ENCODE results near the gene DMWD. TPM values are rescaled to one million over a fixed set of nuclear protein-coding genes. Genes with fewer than 3 reads are reported as not detected.

Gene DMWD
- total RNA-seq, 1 donor from 2014 or later = 31.2 TPM

DNA sequence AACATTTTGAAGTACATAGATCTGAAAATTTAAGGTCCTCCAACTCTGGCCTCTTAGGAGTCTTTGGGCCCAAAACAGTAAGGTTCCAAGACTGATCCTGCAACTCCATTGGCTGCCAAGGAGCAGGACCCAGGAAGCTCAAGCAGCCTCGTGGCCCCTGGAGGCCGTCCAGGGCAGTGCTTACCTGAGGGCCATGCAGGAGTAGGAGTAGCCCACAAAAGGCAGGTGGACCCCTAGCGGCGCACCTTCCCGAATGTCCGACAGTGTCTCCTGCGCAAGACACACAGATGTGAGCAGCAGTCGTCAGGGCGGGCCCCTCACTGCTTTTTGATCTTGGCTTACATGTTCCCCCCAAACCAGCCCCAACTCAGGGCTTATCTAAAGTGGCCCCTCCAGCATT is 17.9 kb downstream of the DMWD start:
- Histone ChIP-seq H3K9me3 (no peaks in the 10 kb centered on the region), H3K27ac (no peak overlapping the region), H3K36me3 (peaks cover 0 to 23% of the 10 kb centered on the region in 2 donors), H3K4me3 (no peak overlapping the region), H3K27me3 (no peaks in the 10 kb centered on the region), H3K4me1 (peaks cover 29% of the 10 kb centered on the region)
- DNase-seq (ENCODE audit: extremely low spot score in 2 of 2) = no peak
- TF ChIP-seq POLR2A (IDR thresholded peaks at IDR 0.05) (no peak), POLR2AphosphoS5 (IDR thresholded peaks at IDR 0.05; ENCODE audit: insufficient read depth in 1 of 2, low read depth in 1 of 2) (no peak)
- TF ChIP-seq, protein P1, sequence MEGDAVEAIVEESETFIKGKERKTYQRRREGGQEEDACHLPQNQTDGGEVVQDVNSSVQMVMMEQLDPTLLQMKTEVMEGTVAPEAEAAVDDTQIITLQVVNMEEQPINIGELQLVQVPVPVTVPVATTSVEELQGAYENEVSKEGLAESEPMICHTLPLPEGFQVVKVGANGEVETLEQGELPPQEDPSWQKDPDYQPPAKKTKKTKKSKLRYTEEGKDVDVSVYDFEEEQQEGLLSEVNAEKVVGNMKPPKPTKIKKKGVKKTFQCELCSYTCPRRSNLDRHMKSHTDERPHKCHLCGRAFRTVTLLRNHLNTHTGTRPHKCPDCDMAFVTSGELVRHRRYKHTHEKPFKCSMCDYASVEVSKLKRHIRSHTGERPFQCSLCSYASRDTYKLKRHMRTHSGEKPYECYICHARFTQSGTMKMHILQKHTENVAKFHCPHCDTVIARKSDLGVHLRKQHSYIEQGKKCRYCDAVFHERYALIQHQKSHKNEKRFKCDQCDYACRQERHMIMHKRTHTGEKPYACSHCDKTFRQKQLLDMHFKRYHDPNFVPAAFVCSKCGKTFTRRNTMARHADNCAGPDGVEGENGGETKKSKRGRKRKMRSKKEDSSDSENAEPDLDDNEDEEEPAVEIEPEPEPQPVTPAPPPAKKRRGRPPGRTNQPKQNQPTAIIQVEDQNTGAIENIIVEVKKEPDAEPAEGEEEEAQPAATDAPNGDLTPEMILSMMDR (IDR thresholded peaks at IDR 0.05) = no peak
- intact Hi-C loops (cut with DNase I) = no loop called here

DNA sequence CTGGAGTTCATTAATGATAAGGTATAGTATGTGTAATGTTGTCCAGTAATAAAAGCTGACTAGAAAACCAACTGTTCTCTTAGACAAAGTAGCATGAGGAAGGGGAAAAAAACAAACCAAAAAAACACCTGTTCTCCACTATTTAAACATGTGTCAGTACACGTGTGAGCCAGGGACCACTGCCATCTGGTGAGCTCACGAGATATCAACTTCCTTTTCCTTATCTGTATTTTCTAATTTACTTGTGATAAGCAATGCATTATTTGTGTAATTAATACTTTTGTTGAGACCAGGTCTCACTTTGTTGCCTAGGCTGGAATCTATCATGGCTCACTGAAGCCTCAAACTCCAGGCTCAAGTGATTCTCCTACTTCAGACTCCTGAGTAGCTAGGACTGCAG is 19.3 kb downstream of the DMWD start:
- Histone ChIP-seq H3K4me3 (no peak overlapping the region), H3K27ac (no peak overlapping the region), H3K36me3 (peaks cover 0 to 22% of the 10 kb centered on the region in 2 donors), H3K9me3 (no peaks in the 10 kb centered on the region), H3K4me1 (peaks cover 15% of the 10 kb centered on the region), H3K27me3 (no peaks in the 10 kb centered on the region)
- TF ChIP-seq POLR2AphosphoS5 (IDR thresholded peaks at IDR 0.05; ENCODE audit: insufficient read depth in 1 of 2, low read depth in 1 of 2) = no peak
- TF ChIP-seq, protein P1 (IDR thresholded peaks at IDR 0.05) = no peak
- no peak for TF ChIP-seq POLR2A (IDR thresholded peaks at IDR 0.05)
- DNase-seq (ENCODE audit: extremely low spot score in 2 of 2) = no peak
- intact Hi-C loops (cut with DNase I) = no loop called here

DNA sequence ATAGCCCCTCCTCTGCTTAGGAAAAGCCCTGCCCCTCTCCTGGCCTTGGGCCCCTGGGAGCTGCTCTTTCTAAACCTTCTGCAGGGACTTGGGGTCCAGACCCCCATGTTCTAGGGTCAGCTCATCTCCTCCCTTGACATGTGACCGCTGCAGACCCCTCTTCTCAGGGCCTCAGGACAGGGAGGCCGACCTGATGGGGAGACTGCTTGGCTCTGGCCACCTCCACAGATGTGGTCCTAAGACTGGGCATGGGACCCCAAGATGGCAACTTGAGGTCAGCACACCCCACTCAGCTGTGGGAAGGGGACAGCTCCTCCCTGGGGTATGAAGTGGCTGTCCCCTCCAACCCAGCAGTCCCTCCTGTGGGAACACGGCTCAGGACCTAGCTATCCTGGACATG is 19.7 kb downstream of the DMWD start:
- Histone ChIP-seq H3K9me3 (no peaks in the 10 kb centered on the region), H3K27me3 (no peaks in the 10 kb centered on the region), H3K27ac (no peak overlapping the region), H3K4me1 (peaks cover 13% of the 10 kb centered on the region), H3K36me3 (peaks cover 0 to 17% of the 10 kb centered on the region in 2 donors), H3K4me3 (no peak overlapping the region)
- TF ChIP-seq POLR2A (IDR thresholded peaks at IDR 0.05) = no peak
- TF ChIP-seq, protein P1 (IDR thresholded peaks at IDR 0.05) = no peak
- TF ChIP-seq POLR2AphosphoS5 (IDR thresholded peaks at IDR 0.05; ENCODE audit: insufficient read depth in 1 of 2, low read depth in 1 of 2) = no peak
- intact Hi-C loops (cut with DNase I) = no loop called here
- no peak for DNase-seq (ENCODE audit: extremely low spot score in 2 of 2)

DNA sequence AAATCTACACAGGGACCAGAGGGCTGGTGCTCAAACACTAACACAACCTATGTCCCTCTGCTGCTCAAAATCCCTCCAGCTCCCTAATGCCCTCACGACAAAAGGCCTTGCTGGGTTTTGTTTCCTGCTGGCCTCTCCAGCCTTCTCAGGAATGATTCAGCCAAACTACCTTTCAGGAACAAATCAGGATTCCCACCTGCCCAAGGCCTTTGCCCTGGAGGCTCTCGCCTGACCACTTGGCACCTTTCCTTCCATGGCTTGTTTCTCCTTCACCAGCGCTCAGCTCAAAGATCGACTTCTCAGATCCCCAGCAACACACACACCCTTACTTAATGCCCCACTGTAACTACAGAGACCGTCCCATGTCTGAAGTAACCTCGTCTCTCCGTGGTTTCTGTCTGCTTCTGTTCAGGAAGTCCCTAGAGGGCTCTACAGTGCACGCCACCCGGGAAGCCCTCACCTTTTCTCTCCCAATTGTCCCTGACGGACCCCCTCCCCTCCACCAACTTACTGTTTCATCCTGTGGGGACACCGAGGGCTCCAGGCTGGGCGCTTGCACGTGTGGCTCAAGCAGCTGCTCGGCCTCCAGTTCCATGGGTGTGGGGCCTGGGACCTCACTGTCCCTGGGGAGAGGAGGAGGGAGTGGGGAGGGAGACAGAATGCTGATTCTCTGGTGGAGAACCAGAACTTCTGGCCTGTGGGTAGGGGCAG is 20.4 kb downstream of the DMWD start:
- TF ChIP-seq POLR2AphosphoS5 (IDR thresholded peaks at IDR 0.05; ENCODE audit: insufficient read depth in 1 of 2, low read depth in 1 of 2) = no peak
- TF ChIP-seq, protein P1 (IDR thresholded peaks at IDR 0.05) = no peak
- TF ChIP-seq POLR2A (IDR thresholded peaks at IDR 0.05) = no peak
- Histone ChIP-seq H3K36me3 (peaks cover 0 to 13% of the 10 kb centered on the region in 2 donors), H3K27ac (no peak overlapping the region), H3K4me1 (peaks cover 20% of the 10 kb centered on the region), H3K9me3 (no peaks in the 10 kb centered on the region), H3K27me3 (no peaks in the 10 kb centered on the region), H3K4me3 (no peak overlapping the region)
- DNase-seq (ENCODE audit: extremely low spot score in 2 of 2) = no peak
- intact Hi-C loops (cut with DNase I) = no loop called here

DNA sequence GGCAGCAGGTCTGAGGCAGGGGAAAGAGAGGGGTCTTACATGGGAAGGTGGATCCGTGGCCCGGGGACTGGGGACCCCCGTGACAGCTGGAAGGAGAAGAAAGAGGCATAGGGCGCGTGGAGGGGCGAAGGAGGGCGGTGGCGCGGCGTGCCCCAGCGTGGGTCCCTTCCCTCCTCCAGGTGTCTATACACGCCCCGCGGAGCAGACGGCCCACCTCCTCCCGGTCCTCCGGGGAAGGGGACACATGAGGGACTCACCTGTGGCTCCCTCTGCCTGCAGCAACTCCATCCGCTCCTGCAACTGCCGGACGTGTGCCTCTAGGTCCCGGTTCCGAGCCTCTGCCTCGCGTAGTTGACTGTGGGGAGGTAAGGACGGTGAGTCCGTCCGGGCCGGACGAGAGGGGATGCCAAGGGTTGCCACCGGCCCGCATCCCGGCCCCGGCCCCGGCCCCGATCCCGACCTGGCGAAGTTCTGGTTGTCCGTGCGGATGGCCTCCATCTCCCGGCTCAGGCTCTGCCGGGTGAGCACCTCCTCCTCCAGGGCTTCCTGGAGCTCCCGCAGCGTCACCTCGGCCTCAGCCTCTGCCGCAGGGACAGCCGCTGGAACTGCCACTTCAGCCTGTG is 21.2 kb downstream of the DMWD start:
- Histone ChIP-seq H3K4me3 (peak overlapping the region in 1 of 2 donors; percentile 58), H3K4me1 (peaks cover 28% of the 10 kb centered on the region)
- TF ChIP-seq POLR2AphosphoS5 (IDR thresholded peaks at IDR 0.05; ENCODE audit: insufficient read depth in 1 of 2, low read depth in 1 of 2) (no peak), POLR2A (IDR thresholded peaks at IDR 0.05) (no peak)
- TF ChIP-seq, protein P1 (IDR thresholded peaks at IDR 0.05) = no peak

More for the DNA sequence above, 21.2 kb downstream of the DMWD start:
- no peaks in the 10 kb centered on the region for H3K9me3 ChIP-seq
- H3K27ac ChIP-seq = peak overlapping the region; percentile 91
- peaks cover 0 to 6% of the 10 kb centered on the region in 2 donors for H3K36me3 ChIP-seq
- H3K27me3 ChIP-seq = no peaks in the 10 kb centered on the region
- intact Hi-C loops (cut with DNase I) = no loop called here
- DNase-seq (ENCODE audit: extremely low spot score in 2 of 2) = no peak

Measured in vagina (tissue), 2 donors.